NT2/D1 (cell line): ENCODE measurements around the gene S1PR4.
A peak's percentile ranks its signal among the peaks of the same experiment; 100 is the strongest.
"Not testable (repeated sequence)": the region's sequence is repeated elsewhere in the genome, so short reads cannot be mapped to it uniquely, and the experiment has no call there.

ENCODE experiments used
- DNase-seq: peaks from one replicate; pipeline ENCODE4 v3.0.0-alpha.2; 2011; ENCODE audit warnings: low read depth, low spot score
- H3K27me3 ChIP-seq: 2 replicates; pipeline ENCODE4 v1.6.0; 2011; ENCODE audit warnings: mild to moderate bottlenecking; ENCODE audit not compliant: insufficient read length, insufficient read depth
- H3K36me3 ChIP-seq: 2 replicates; pipeline ENCODE4 v1.6.1; 2011; ENCODE audit warnings: mild to moderate bottlenecking, low read length, mixed read lengths; ENCODE audit not compliant: insufficient read depth, insufficient read length
- H3K4me1 ChIP-seq: 2 replicates; pipeline ENCODE4 v1.5.1; 2011; ENCODE audit not compliant: insufficient read depth, insufficient read length
- H3K4me3 ChIP-seq: 2 replicates; pipeline ENCODE4 v1.5.1; 2011; ENCODE audit warnings: low read depth; ENCODE audit not compliant: insufficient read length
- H3K9ac ChIP-seq: 2 replicates; pipeline ENCODE4 v1.6.0; 2011; ENCODE audit warnings: low read depth; ENCODE audit not compliant: insufficient read length
- H3K9me3 ChIP-seq: 2 replicates; pipeline ENCODE4 v1.5.1; 2011; ENCODE audit warnings: mild to moderate bottlenecking, low read length; ENCODE audit not compliant: insufficient read depth
- SUZ12 ChIP-seq: IDR thresholded peaks from 2 replicates; pipeline ENCODE4 v1.6.1; 2011; ENCODE audit not compliant: insufficient read length, insufficient read depth; ENCODE audit errors: extremely low read depth
- YY1 ChIP-seq: IDR thresholded peaks from 2 replicates; pipeline ENCODE4 v1.6.1; 2011; ENCODE audit not compliant: insufficient read length, insufficient read depth
- ZNF274 ChIP-seq: IDR thresholded peaks from 2 replicates; pipeline ENCODE4 v1.6.1; 2011; ENCODE audit warnings: mild to moderate bottlenecking, low read depth, low read length

The S1PR4 gene

DNA sequence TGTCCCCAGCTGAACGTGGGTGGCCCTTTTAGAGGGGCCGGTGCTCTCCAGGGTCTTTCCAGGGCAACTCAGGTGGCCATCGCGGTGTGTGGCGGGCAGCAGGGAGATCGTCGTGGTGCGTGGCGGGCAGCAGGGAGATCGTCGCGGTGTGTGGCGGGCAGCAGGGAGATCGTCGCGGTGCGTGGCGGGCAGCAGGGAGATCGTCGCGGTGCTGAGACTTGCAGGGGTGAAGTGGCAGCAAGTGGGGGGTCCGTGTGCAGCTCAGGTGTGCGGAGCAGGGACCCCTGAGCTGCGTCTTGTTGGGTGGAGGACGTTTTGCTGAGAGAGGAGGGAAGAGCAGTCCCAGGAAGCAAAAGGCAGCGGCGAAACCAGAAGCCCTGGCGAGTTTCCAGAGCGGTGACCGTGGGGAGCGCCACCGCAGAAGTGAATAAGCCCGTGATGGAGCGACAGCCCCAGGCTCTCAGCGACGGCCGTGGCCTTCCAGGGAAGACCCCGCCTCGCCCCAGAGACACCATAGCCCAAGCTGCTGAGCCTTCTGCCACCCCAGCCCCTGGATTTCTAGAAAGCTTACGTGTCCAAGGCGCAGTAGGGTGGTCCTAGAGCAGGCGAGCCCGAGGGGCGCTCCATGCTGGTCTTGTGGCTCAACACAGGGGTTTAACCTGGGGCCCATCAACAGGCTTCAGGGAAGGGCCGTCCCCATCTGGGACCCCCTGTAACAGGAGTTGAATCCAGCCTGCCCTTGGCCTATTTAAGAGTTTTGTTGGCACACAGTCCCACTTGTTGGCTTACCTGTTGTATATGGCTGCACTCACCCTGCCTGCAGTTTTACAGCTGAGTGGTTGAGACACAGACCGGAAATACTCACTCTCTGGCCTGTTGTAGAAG is 12.6 kb downstream of the S1PR4 start:
- DNase-seq = no peak
- Histone ChIP-seq H3K4me3 (no peak overlapping the region), H3K36me3 (peaks cover 88% of the 10 kb centered on the region), H3K4me1 (peaks cover 29% of the 10 kb centered on the region), H3K27me3 (no peaks in the 10 kb centered on the region), H3K9ac (no peak overlapping the region), H3K9me3 (no peaks in the 10 kb centered on the region)
- TF ChIP-seq YY1 (no peak), SUZ12 (no peak), ZNF274 (no peak)

DNA sequence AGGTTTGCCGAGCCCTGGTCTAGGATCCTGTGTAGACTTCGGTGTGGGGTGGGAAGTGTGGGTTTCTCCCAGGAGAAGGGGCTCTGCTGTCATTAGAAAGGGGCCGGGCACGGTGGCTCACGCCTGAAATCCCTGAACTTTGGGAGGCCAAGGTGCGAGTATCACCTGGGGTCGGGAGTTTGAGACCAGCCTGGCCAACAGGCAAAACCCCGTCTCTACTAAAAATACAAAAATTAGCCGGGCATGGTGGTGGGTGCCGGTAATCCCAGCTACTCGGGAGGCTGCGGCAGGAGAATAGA is 13.2 kb downstream of the S1PR4 start:
- peaks cover 93% of the 10 kb centered on the region for H3K36me3 ChIP-seq
- H3K9me3 ChIP-seq, H3K9ac ChIP-seq, H3K4me3 ChIP-seq, DNase-seq, H3K27me3 ChIP-seq: not testable (repeated sequence)
- peaks cover 33% of the 10 kb centered on the region for H3K4me1 ChIP-seq

DNA sequence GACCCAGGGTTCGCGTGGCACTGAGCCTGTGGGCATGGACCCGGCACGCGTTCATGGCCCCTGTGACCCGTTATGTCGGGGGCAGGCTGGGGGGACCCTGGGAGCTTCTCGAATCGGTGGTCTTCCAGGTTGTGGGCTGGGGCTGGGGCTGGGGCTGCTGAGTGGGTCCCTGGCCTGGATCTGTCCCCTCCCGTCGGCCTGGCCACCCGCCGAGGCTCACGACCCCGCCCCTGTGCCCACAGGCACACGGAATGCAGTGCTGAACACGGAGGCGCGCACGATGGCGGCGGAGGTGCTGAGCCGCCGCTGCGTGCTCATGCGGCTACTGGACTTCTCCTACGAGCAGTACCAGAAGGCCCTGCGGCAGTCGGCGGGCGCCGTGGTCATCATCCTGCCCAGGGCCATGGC is 13.7 kb downstream of the S1PR4 start:
- no peak for TF ChIP-seq SUZ12
- TF ChIP-seq ZNF274 = no peak
- TF ChIP-seq YY1 = no peak
- Histone ChIP-seq H3K4me1 (peaks cover 28% of the 10 kb centered on the region), H3K9ac (peak overlapping the region; percentile 26), H3K36me3 (peaks cover 93% of the 10 kb centered on the region), H3K27me3 (no peaks in the 10 kb centered on the region), H3K9me3 (no peaks in the 10 kb centered on the region), H3K4me3 (no peak overlapping the region)
- no peak for DNase-seq

DNA sequence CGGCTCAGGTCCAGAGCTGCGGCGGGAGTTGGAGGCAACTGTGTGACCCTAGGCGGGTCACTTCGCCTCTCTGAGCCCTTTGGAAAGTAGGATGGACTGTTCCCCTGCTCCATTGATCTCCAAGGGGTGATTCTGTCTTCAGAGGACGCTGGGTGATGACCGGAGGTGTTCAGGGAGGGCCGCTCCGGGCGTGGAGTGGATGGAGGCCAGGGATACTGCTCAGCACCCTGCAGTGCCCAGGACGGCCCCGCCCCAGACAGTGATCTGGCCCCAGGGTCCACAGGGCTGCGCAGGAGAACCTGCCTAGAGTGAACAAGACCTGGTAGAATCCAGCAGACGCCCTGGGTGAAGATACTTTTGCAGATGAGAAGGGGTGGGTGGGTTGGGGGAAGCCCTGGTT is 14.1 kb downstream of the S1PR4 start:
- no peak for DNase-seq
- Histone ChIP-seq H3K36me3 (peaks cover 90% of the 10 kb centered on the region), H3K4me1 (peaks cover 24% of the 10 kb centered on the region), H3K9ac (peak overlapping the region; percentile 26), H3K9me3 (no peaks in the 10 kb centered on the region), H3K27me3 (no peaks in the 10 kb centered on the region), H3K4me3 (no peak overlapping the region)
- TF ChIP-seq ZNF274 (no peak), YY1 (no peak)

DNA sequence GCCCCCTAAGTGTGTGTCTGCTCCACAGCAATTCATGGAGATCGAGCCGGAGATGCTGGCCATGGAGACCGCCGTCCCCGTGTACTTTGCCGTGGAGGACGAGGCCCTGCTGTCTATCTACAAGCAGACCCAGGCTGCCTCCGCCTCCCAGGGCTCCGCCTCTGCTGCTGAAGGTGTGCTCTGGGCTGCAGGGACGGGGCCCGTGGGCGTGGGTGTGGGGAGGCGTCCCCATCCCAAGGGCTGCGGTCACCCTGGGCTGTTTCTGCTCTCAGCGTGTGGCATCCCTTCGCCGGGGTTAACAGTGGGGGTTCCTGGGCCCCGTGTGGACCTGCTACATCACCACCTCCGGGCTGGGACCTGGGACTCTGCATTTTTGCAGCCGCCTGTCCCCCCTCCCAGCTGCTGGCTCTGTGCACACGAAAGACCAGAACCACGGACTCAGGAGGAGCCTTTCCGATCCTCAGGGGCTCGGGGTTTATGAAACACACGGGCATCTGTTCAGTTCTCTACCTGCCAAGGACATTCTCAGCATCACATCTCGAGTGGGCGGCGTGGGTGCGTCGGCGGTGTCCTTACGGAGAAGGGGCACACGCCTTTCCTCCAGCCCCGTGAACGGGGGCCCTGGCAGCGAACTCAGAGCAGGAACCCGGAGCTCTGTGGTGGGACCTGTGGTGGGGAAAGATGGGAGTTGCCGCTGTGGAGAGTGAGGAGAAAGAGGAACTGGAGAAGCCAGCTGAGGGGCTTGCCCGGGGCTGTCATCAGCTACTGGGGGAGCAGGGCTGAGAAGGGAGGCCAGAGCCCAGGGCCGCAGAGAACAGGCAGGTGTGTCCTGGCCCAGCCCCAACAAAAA is 14.9 kb downstream of the S1PR4 start:
- no peaks in the 10 kb centered on the region for H3K9me3 ChIP-seq
- H3K4me1 ChIP-seq = peaks cover 20% of the 10 kb centered on the region
- no peak for DNase-seq
- H3K27me3 ChIP-seq = no peaks in the 10 kb centered on the region
- peaks cover 86% of the 10 kb centered on the region for H3K36me3 ChIP-seq
- no peak for TF ChIP-seq ZNF274
- H3K4me3 ChIP-seq = no peak overlapping the region
- H3K9ac ChIP-seq = no peak overlapping the region

DNA sequence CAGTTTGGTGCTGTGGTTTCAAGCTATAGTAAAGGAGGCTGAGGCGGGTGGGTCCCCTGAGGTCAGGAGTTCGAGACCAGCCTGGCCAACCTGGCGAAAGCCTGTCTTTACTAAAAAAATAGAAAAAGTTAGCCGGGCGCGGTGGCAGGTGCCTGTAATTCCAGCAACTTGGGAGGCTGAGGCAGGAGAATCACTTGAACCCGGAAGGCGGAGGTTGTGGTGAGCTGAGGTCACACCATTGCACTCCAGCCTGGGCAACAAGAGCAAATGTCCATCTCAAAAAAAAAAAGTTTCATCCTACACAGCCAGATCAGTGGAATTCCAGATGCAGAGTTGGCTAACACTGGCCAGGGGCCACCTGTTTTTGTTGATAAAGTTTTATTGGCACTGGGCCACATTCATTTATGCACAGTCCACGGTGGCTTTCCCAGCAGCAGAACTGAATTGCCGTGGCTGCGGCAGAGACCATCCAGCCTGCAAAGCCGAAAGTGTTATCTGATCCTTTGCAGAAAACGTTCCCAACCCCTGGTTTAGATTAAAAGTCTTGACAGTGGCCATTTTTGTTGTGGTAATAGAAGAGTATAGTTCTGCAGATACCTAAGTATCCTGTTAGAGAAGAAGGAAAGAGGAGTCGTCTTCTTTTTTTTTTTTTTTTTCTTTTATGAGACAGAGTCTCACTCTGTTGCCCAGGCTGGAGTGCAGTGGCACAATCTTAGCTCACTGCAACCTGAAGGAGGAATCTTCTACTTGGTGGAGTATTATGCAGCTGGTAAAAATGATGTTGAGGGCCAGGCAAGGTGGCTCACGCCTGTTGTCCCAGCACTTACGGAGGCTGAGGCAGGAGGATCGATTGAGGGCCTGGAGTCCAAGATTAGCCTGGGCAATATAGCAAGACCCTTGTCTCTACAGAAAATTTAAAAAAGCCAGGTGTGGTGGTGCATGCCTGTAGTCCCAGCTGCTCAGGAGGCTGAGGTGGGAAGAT is 15.8 kb downstream of the S1PR4 start:
- Histone ChIP-seq H3K9me3 (no peaks in the 10 kb centered on the region), H3K36me3 (peaks cover 86% of the 10 kb centered on the region)
- DNase-seq = no peak

More for the DNA sequence above, 15.8 kb downstream of the S1PR4 start:
- no peak overlapping the region for H3K4me3 ChIP-seq
- H3K4me1 ChIP-seq = peaks cover 16% of the 10 kb centered on the region
- H3K9ac ChIP-seq = no peak overlapping the region
- no peaks in the 10 kb centered on the region for H3K27me3 ChIP-seq
- TF ChIP-seq SUZ12 (no peak), YY1 (no peak), ZNF274 (no peak)
